Measurements from ENCODE around the gene CACNA1A. TPM values are rescaled to one million over a fixed set of nuclear protein-coding genes. Genes with fewer than 3 reads are reported as not detected.
A peak's percentile ranks its signal among the peaks of the same experiment; 100 is the strongest.

Gene CACNA1A
- total and polyA plus RNA-seq, 3 donors from 2014 or later: 9.7 to 22.5 (median 21.8) TPM

GRCh38 chr19:13511947-13512346 lies 5.7 kb upstream of the CACNA1A start:
- H3K4me3 ChIP-seq: no peak overlapping the region
- 33 to 72% methylated on average over 2 of the region's 2 CpGs for WGBS, 2 donors
- no peaks in the 10 kb centered on the region for H3K36me3 ChIP-seq (ENCODE audit: low read depth, missing control alignments)
- no peak overlapping the region for H3K27ac ChIP-seq
- no peaks in the 10 kb centered on the region for H3K9me3 ChIP-seq
- H3K27me3 ChIP-seq: no peaks in the 10 kb centered on the region
- DNase-seq: no peak
- intact Hi-C loops (cut with DNase I; ENCODE audit: low total_unique reads): no loop called here
- TF ChIP-seq CTCF (IDR thresholded peaks at IDR 0.05): no peak
- no peak for TF ChIP-seq POLR2A (IDR thresholded peaks at IDR 0.05)
- no peaks in the 10 kb centered on the region for H3K4me1 ChIP-seq

DNA sequence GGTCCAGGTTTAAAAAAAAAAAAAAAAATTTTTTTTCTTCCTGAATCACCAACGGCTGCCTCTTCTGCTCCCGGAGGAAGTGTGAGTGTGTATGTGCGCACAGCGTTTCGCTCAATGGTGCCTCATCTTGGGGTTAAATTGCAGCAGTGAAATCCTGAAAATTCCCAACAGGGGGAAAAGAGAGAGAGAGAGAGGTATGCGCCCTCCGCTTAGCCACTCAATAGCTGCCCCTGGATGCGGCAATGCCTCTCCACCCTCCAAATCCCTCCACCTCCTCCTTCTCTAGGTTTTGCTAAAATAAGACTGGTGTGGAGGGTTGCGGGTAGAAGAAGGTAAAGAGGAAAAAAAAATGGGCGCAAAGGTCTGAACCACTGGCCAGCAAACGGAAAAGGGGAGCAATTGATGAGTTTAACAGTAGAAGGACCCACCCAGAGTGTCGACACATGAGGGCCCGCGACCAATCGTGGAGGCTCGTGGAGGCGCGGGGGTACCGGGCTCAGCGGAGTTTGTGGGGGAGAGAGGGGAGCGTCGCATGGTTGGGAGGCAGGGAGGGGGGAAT lies 853 bp upstream of the CACNA1A start:
- Histone ChIP-seq H3K27ac (no peak overlapping the region), H3K27me3 (no peaks in the 10 kb centered on the region), H3K4me3 (peak overlapping the region; percentile 5 to 56), H3K9me3 (no peaks in the 10 kb centered on the region), H3K4me1 (no peaks in the 10 kb centered on the region), H3K36me3 (ENCODE audit: low read depth, missing control alignments) (no peaks in the 10 kb centered on the region)
- no peak for DNase-seq
- intact Hi-C loops (cut with DNase I; ENCODE audit: low total_unique reads): no loop called here
- WGBS, 2 donors: 1 to 2% methylated on average over 22 of the region's 22 CpGs
- TF ChIP-seq CTCF (IDR thresholded peaks at IDR 0.05) (no peak), POLR2A (IDR thresholded peaks at IDR 0.05) (no peak)

- no peaks in the 10 kb centered on the region for H3K27me3 ChIP-seq
- WGBS, 2 donors: 1% methylated on average over 23 to 48 of the region's 69 CpGs
- H3K27ac ChIP-seq: no peak overlapping the region
Observed at GRCh38 chr19:13505761-13506470, 363 bp downstream of the CACNA1A start.

GRCh38 chr19:13505164-13505695 lies 1.0 kb downstream of the CACNA1A start:
- Histone ChIP-seq H3K27me3 (no peaks in the 10 kb centered on the region), H3K27ac (no peak overlapping the region), H3K36me3 (ENCODE audit: low read depth, missing control alignments) (no peaks in the 10 kb centered on the region), H3K4me3 (peak overlapping the region in 1 of 2 donors; percentile 56), H3K4me1 (no peaks in the 10 kb centered on the region), H3K9me3 (no peaks in the 10 kb centered on the region)
- intact Hi-C loops (cut with DNase I; ENCODE audit: low total_unique reads): no loop called here
- no peak for DNase-seq
- 30% methylated on average over 17 to 20 of the region's 20 CpGs for WGBS, 2 donors
- TF ChIP-seq POLR2A (IDR thresholded peaks at IDR 0.05) (no peak), CTCF (IDR thresholded peaks at IDR 0.05) (no peak)

More at GRCh38 chr19:13505761-13506470, 363 bp downstream of the CACNA1A start:
- Histone ChIP-seq H3K4me1 (no peaks in the 10 kb centered on the region), H3K36me3 (ENCODE audit: low read depth, missing control alignments) (no peaks in the 10 kb centered on the region), H3K9me3 (no peaks in the 10 kb centered on the region), H3K4me3 (peak overlapping the region; percentile 39 to 56)
- DNase-seq: no peak
- intact Hi-C loops (cut with DNase I; ENCODE audit: low total_unique reads): no loop called here
- TF ChIP-seq CTCF (IDR thresholded peaks at IDR 0.05) (no peak), POLR2A (IDR thresholded peaks at IDR 0.05) (no peak)
